ENCODE data around the gene FAM151B.
"Not testable (repeated sequence)": the region's sequence is repeated elsewhere in the genome, so short reads cannot be mapped to it uniquely, and the experiment has no call there.

The FAM151B gene

DNA sequence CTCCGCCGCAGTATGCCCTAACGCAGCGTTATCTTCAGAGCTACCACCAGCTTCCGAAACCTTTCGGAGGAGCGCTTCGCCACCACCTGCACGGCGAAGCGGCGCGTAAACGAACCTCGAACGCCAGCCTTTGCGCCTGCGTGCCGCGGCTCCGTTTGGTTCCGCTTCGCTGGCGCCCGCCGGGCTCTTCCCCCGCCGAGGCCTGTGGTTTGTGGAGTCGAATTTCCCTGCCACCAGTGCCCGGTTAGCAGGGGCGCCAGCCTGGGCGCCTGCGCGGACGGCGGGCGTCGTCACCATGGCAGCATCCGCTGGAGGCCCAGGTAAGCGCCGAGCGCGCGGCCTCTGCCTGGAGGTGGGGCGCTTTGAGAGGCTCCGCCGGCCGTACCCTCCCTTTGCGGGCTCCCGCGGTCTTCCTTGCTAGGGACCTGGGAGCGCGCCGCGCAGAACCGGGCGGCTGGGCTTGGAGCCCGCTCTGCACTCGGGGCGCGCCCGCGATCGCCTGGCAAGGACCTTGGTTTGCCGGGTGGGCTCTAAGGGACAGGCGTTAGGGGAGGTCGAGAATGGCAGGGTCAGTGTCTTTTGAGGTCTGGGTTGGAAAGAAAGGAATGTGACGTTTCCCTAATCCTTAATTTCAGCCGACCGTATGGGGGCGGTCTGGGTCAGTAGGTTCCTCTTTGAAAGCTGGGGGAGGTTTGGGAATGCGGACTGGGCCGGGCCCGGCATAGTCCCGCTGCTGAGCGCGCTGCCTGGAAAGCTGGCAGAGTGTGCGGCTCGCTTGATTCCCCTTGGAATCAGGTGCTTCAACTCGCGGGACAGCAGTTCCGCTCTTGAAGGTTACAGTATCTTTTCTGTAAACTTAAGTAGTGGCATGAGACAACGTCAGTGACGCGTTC, at the start of gene FAM151B:
FAM151B (plus strand) TSS at position 272 of the 893 bp plus-strand sequence; CDS start at position 296, 24 bp downstream.
- DNase-seq: peak; percentile 76

GRCh38 chr5:80438739-80439138, 49.2 kb upstream of the FAM151B start:
- no peak for DNase-seq

DNA sequence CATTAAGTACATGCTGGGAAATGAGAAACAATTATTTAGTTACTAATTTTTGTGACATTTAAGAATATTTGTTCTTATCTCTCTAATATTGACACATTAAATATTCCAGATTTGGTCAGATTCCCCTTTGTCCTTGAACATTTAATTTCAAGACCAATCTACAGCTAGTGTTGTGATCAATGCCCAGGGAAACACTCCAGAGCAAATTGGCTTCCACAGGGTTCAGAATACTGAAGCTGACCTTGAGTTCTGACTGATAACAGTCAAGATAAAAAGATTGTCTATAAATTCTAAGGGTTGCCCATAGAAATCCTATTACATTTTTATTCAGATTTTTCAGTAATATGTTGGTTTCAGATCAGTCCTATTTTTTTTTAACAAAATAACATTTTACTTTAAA, 48.7 kb upstream of the FAM151B start:
- DNase-seq: no peak

DNA sequence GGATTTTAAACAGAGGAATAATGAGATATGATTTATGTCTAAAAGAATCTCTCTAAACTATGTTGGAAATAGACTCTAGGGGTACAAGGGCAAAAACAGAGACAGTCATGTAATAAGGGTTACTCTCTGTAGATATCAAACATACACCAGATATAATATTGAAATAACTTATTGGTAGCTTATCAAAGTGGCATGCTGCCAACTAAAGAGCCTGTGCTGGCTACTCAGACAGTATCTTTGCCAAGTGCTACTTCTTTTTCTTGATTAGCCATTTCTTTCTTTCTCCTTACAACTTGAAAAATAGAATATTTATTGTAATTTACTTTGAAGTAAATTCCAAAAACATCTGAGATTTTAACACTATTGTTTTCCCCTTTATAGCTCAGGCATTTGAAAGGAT, 45.2 kb upstream of the FAM151B start:
- DNase-seq: no peak

DNA sequence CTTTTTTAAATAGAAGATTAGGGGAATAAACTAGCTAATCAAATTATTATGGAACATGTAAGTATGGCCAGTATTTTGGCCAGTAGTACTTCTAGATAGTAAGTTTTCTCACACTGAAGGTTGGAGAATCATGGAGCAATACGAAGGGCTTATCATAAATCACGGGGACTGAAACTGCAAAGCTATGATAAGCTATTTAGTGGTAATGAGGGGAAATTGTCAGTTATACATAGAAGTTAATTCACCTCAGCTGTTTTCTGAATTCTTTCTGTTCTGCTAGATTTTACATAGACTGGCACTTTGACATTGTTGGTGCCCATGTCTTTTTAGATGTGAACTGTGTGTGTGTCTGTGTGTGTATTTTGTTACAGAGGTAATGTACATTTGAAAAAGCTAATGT, 34.5 kb upstream of the FAM151B start:
- DNase-seq: no peak

DNA sequence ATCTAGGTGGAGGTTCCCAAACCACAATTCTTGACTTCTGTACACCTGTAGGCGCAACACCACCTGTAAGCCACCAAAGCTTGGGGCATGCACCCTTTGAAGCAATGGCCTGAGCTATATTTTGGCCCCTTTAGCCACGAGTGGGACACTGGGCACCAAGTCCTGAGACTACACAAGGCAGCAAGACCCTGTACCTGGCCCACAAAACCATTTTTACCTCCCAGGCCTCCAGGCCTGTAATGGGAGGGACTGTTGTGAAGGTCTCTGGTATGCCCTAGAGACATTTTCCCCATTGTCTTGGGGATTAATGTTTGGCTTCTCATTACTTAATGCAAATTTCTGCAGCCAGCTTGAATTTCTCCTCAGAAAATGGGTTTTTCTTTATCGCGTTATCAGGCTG, 24.6 kb upstream of the FAM151B start:
- no peak for DNase-seq

GRCh38 chr5:80466669-80467485, 21.0 kb upstream of the FAM151B start:
- peak; percentile 27 for DNase-seq

DNA sequence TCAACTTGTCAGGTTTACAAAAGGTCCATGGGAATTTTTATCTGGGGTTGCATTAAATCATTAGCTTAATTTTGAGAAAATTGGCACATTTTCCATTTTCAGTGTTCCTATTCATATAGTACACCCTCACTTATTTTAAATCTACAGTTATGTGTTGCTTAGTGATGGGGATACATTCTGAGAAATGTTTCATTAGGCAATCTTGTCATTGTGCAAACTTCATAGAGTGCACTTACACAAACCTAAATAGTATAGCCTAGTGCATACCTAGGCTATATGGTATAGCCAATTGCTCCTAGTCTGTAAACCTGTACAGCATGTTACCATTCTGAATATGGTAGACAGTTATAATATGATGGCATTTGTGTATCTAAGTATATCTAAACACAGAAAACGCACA, 19.8 kb upstream of the FAM151B start:
- no peak for DNase-seq

- not testable (repeated sequence) for DNase-seq
Observed at GRCh38 chr5:80470631-80471030, 17.3 kb upstream of the FAM151B start.

- no peak for DNase-seq
Observed at GRCh38 chr5:80474929-80475328, 13.0 kb upstream of the FAM151B start.

- DNase-seq: no peak
Observed at GRCh38 chr5:80479713-80480112, 8.2 kb upstream of the FAM151B start.

DNA sequence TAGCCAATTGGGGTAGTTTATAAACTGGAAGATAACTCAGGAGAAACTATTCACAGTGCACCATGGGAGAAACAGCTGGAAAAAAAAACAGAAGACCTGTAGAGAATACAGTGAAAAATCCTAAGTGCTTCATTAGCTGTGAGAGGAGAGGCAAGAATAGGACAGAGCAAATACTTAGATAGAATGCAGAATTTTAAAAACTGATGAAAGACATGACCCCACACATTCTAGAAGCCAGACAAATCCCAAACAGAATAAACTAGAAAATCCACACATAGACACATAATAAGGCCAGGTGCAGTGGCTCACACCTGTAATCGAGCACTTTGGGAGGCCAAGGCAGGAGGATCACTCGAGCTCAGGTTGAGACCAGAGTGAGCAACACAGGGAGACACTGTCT, 7.5 kb upstream of the FAM151B start:
- DNase-seq: no peak

- DNase-seq: peak; percentile 55
Observed at GRCh38 chr5:80481019-80481893, 6.6 kb upstream of the FAM151B start.

- no peak for DNase-seq
Observed at GRCh38 chr5:80482578-80482977, 5.3 kb upstream of the FAM151B start.

GRCh38 chr5:80483636-80484232, 4.2 kb upstream of the FAM151B start:
- no peak for DNase-seq

DNA sequence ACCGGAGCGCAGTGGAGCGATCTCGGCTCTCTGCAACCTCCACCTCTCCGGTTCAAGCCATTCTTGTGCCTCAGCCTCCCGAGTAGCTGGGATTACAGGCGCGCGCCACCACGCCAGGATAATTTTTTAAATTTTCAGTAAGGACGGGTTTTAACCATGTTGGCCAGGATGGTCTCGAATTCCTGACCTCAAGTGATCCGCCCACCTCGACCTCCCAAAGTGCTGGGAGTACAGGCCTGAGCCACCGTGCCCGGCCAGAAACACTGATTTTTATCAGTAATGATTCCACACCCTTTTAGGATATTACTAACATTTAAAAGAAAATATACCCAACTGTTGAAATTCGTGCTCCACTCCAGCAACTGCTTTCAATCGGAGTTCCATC, 464 bp upstream of the FAM151B start:
- no peak for DNase-seq

DNA sequence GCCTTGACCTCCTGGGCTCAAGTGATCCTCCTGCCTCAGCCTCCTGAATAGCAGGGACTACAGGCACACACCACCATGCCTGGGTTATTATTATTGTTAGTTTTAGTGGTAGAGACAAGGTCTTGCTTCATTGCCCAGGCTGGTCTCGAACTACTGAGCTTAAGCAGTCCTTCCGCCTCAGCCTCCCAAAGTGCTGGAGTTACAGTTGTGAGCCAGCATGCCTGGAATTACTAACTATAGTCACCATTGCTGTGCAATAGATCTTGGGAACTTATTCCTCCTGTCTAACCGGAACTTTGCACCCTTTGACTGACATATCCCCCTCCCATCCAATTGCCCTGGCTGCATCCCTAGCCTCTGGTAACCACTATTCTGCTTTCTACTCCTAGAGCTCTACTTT, 3.4 kb downstream of the FAM151B start:
- DNase-seq: no peak

- no peak for DNase-seq
Observed at GRCh38 chr5:80492741-80493140, 4.8 kb downstream of the FAM151B start.

- not testable (repeated sequence) for DNase-seq
Observed at GRCh38 chr5:80493443-80493842, 5.5 kb downstream of the FAM151B start.

- no peak for DNase-seq
Observed at GRCh38 chr5:80495891-80496290, 8.0 kb downstream of the FAM151B start.

- no peak for DNase-seq
Observed at GRCh38 chr5:80502800-80503199, 14.9 kb downstream of the FAM151B start.

DNA sequence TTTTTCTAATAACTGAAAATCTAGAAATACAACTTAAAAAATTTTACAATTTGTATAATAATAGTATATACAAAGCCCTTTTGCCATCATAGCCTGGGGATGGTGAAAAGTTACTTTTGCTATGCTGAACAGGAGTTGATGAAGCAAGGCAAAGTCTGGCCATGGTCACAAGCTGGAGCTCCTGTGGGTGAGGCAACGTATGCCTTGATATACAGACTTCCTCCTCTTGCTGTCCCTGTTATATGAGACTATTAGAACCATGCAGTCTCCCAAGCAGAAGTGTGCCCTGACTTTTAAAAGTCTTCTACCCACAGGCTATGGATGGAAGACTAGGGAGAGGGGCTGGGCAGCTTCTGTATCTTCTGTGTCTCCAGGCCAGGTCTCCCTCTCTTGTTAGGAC, 15.7 kb downstream of the FAM151B start:
- no peak for DNase-seq

GRCh38 chr5:80504833-80505232, 16.9 kb downstream of the FAM151B start:
- DNase-seq: no peak

Measured in HCEC 1CT (cell line).